Stimulated activated CD8-positive, alpha-beta memory T cell treated with anti-CD3 and anti-CD28 coated beads, Interleukin-4, amount 100 ng/mL, for 1 hour (primary cell): ENCODE data around the gene LCLAT1.

Source experiments
- DNase-seq, 2 donors: peaks; one replicate each; pipeline ENCODE4 v3.0.0-alpha.2; 2020; ENCODE audit warnings: low read depth in 2 of 2, low spot score in 1 of 2

Gene LCLAT1

DNA sequence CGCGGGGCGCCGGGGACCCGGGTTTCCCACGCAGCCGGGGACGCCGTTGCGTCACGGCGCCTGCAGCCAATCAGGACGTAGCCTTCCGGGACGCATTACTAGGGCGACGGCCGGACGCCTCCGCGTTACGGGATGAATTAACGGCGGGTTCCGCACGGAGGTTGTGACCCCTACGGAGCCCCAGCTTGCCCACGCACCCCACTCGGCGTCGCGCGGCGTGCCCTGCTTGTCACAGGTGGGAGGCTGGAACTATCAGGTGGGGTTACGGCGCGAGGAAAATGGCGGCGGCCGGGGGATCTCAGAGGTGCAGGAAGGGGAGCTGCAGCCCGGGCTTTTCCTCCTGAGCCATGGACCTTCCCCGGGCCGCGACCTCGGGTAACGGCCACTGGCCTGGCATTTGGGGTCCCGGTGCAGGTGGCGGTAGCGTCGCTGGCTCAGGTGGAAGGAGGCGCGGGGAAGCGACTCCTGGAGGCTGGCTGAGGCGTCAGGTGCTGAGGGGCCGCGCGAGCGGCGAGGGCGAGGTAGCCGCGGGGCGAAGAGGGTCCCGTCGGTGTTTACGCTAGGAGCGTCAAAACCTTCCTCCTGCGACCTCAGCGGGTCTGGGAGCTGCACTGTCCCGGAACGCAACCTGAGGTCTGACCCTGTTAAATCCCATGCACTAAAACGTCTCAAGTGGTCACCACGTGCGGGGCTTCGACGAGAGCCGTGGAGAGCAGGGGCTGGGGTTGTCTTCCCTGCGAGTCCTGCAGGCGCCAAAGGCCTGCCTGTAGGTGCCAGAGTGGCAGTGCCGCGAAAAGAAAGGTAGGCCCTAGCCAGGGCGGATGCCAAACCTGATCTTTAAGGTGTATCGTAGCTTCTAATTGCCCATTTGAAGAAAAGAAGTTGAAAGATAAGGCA, at the start of gene LCLAT1:
TSS of gene LCLAT1 (plus strand) at position 98 of the 897 bp plus-strand sequence. CDS start 78,345 bp downstream, outside the sequence.
- peak; percentile 62 to 68 for DNase-seq

DNA sequence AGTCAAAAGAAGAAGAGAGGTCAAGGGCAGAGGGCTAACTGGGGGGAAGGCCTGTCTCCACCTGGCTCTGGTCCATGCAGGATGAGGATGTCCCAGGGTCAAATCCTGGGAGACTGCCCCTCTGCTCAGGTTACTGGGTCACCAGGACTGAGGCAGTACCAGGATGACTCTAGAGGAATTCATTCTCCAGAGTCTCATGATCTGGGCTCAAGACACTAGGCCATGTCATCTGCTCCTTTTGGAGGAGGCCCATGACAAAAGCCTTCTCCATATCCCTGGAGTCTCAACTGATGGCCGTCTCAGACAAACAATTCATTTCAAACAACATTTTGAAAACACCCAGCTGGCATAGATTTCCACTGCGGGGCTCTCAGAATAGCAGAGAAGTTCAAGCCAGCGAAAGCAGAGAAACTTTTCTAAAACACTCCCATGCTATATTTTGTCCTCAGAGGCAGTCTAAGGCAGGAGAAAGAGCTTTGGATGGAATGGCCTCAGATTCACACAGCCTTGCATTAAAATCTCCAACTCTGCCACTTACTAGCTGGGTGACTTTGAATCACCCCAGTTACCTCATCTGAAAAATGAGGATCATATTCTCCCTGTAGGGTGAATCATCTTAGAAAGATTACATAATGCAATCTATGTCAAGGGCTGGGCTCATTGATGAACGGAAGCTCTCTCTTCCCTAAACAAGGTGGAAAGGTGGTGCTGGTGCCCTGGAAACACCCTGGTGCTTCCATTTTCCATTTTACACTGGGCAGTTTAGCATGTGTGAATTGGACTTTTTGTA, 48.8 kb upstream of the LCLAT1 start:
- no peak for DNase-seq

DNA sequence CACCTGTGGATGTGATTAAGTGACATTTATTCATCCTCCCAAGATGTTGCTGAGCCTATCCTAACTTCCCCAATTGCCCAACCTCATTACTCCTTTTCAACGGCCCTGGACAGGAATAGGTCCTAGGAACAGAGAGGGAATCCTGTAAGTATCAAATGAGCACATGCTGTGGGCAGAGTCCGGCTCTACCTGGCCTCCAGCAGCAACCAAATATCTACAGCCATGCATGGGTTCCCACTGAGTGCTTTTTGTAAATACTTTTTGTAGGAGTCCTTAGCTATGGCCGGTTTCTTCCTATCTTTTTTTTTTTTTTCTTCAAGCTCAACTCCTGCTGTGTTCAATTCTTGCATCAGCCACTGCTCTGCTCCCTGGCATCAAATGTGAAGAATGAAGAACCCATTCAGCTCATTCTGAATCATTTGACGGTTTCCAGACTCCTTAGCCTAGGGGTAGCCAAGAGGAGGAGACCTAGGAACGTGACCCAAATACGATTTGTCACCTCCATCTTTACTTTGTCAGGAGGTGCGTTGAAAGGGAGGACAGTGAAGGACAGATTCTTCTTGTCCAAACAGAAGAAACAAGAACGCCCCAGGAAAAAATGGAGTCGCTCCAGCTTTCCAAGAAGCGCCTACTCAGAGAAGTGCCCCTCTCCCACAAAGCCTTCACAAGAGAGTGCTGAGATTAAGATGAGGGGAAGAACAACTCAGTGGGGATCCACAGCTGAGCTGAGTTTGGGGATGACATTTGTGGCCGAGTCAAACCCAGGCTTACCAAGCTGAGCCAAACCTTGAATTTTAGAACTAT, 46.7 kb upstream of the LCLAT1 start:
- DNase-seq = no peak

DNA sequence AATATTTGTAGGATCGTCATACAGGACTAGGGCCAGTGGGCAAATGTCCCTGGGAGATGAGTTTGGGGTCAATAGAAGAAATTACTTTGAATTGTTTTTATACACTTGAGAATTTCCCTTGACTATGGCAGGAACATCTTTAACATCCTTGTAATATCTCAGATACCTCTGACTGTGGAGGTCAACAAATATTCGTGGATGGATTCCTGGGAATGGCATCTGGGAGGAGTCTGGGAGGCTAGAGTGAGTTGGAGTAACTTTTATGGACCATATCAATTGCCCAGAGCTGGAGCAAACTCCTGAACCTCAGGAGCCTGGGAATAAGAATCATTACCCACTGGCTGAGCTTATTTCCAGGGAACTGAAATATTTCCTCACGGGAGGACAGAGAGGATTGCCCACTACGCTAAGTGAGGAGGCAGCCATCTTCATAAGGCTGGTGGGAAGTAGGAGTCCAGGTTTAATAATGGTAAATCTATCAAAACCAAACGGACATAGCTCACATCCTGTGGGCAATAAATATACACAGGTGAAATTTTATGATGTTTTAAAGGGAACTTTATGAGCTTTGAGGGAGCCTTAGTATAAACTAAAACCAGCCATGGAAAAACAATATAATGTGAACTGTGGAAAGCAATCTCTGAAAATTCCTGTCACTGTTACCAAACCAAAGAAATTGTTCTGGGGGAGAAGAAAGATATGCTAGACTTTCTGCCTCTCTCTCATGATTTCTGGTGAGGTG, 44.4 kb upstream of the LCLAT1 start:
- no peak for DNase-seq

DNA sequence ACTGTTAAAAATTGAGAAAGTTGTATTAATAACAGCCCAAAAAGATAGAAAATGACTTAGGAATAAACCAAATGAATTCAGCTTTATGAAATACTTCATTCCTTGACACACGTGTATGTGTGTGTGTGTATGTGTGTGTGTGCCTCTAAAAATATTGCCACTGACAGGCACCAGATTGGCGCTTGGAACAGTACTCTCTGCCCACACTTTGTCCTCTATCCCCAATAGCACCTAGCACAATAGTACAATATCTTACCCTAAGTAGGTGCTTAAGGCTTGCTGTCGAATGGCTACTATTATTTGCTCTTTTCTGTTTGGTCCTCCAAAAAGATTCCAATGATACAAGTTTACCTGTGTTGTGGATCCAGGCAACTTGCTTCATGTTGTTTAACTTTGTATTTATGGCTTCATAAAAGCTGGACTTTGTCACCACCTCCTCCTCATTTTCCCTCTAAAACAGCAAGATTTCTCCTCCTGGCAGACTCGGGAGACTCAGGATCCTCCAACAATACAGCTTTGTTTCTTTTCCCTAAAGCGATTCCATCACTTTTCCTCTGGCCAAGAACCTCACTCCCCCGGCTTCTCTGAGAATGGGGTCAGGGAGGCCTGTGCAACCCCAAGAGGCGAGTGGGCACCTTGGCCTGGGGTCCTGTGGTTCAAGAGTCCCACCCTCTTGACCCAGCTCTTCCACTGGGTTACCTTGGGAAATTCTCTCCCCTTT, 43.3 kb upstream of the LCLAT1 start:
- no peak for DNase-seq

DNA sequence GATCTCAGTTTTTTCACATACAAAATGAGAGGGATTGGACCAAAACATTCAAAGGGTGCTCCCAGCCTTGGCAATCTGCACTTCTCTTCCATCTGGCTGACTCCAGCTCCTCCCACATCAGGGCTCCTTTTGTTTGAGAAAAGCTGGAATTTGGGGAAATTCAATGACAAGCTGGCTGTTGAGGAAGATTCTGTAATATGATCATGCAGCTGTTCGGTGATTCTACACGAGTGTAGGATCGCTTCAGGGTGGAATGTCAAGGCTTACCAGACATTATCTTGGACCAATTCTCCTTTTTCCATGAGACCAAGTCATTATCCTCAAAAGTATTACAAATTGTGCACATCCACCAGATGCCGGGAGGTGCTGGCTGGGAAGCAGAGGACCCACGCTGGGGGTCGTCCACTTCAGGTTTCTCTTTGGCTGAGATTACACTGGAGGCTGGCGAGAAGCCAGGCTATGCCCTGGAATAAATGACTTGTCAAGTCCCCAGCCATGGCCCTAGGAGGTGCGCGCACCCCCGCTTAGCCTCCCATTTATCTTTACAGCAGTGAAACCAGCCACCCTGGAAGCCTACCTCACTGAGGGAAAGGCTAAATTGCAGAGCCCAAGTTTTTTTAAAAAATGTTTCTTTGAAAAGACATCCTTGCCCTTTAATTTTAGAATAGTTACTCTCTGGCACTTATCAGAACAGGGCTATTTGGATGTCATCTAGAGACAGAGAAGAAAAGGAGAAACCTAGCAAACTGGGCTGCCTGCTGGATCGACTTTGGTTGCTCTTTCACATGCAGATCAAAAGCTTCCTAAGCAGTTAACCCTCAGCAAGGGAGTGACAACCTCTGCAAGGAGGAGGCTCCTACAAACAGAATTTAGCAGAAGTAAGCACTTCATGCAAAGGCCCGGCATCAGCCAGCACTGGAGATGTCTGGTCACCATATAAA, 42.5 kb upstream of the LCLAT1 start:
- DNase-seq = no peak

DNA sequence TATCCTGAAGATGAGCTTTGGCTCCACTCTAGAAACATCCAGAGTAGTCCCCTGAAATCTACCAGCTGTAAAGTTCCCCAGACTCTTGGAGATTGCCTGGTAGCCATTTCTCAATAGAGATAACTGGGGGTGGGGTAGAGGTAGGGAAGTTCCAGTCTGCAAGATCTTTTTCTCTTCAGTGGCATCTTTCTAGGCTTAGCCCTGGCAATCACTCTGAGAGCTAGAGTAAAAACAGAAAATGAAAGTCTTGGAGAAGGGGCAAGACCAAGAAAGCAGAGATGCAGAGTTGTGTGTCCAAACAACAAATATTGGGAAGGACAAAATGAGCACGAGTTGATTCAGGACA, 41.8 kb upstream of the LCLAT1 start:
- no peak for DNase-seq

DNA sequence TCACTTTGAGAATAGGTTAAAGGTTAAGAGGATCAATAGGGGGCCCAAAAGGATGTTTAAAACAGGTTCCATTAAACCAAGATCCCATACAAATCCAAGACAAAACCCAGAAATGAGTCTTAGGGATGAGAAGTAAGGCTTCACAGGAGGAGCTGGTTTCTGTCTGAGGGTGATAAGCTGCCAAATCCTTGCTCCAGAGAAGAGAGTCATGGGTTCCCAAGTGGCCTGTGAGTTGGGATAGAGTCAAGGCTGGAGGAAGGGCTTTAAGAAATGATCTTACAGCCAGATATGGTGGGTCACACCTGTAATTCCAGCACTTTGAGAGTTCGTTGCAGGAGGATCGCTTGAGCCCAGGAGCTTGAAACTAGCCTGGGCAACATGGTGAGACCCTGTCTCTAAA, 40.2 kb upstream of the LCLAT1 start:
- no peak for DNase-seq

DNA sequence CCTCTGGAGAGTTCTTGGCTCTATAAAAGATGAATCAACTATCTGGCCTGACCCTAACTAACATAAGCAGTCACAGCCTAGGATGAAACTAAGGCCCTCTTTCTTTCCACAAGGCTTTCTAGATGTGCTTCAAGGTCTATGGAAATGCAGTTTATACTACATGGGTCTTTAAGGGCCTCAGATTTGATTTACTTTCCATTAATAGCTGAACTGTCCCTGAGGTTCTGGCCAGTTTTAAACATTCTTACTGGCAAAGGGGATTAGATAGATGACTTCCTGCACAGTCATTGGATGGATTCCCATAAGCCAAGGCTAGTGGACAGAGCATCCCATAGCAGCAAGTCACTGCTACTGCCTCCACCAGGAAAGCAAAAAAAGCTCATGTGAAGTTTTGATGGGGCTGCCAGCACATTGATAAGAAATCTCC, 38.1 kb upstream of the LCLAT1 start:
- no peak for DNase-seq

DNA sequence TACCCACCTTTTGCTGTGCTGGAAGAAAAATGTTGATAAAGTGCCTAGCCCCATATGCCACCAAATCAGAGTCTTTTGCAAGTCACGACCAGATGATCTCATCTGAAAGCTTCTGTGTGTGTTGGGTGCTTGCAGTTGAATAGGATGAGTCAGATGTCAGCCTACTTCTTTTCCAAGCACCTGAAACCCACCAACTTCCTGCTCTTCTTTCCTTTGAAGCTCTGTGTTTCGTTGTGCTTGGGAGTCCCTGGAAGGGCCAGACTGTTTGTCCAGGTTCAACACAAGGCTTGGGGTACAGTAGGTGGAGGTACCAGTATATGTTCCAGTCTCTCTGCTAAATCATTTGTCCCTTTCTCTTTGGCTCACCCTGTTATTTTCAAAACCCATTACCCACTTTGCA, 36.8 kb upstream of the LCLAT1 start:
- DNase-seq = no peak

DNA sequence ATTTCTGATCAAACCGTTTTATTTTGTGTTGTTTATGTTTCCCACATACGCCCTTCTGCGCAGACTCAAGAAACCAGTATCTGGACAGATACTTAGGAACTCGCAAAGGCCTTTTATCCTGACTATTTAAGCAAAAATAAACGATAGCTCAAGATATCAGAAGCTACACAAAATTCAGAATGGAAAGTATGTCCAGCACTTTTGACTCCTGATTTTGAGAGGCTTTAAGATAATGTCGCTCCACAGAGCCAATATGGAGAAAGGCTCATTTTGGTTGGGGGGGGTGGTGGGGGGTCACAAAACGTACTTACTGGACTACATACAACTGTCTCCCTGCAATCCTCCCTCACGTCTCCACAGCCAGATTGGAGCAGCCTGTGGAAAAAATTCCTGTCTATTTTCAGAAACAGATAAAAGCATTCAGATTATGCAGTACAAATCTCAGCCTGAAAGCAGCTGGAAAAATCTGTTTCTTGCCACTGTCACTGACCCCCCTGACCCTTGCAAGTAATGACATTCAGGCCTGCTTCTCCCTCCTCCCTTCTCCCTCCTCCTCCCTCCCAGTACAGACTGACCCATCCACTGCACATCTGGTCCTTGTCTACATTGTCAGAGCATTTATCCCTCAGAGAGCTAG, 34.9 kb upstream of the LCLAT1 start:
- no peak for DNase-seq

DNA sequence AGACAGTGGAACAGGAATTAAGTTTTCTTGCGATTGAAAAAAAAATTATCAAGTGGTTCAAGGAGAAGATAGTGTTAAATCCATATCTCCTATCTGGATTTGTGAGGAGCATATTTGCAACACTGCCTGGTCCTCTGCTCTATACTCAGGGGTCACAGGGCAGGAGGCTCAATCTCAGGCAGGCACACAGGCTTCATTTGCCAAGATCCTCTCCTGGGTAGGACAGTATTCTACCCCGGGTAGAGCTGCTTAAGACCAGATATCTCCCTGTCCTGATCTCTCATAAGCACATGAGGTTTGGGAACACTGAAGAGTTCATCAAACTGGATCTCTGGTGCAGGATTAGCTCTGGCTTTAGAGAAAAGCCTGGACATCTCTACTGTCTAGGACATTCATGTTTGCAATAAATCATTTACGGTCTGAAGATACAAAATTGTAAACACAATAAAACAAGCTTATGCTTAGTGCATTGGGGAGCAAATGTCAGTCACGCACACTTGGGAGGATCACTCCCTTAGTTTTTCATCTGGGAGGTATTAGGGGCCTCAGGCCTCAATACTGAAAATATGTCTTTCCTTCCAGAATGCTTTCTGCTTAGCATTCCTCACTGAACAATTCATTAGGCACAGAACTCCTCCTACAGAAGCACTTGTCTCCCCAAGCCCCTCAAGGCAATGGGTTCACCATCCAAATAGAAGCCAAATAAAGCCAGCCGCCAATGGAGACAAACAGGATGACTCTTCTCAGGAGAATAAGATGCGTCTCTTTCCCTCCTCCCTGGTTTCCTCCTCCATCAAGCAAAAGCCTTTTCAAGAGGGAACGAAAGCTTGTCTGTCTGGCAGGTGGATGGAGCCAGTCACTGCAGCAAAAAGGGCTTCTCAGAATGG, 34.1 kb upstream of the LCLAT1 start:
- no peak for DNase-seq

DNA sequence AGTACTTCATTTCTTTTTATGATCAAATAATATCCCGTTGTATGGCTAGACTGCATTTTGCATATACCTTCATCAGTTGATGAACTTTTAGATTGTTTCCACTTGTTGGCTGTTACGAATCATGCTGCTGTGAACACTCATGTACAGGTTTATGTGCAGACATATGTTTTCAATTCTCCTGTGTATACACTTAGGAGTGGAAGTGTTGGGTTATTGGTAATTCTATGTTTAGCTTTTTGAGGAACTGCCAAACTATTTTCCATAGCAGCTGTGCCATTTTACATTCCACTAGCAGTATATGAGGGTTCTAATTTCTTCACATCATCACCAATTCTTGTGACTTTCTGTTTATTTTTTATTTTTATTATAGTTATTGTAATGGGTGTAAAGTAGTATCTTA, 32.1 kb upstream of the LCLAT1 start:
- DNase-seq = no peak

DNA sequence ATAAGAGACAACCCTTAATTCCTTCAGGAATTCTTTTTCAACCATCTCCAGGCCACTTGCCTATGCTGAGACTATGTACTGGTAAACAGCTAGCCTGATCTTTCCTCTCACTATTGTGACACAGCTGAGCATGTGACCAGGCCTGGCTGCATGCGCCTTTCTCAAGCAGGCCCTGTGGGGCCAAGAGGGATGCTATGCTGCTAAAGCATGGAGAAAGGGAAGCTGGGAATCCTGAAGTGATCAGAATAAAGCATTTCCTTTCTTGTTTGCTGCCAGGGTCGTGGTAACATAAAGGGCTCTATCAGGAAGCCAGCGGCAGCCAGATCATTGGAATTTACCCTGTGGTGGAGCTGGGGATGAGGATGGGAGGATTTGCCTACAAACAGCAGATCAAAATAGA, 29.8 kb upstream of the LCLAT1 start:
- no peak for DNase-seq

DNA sequence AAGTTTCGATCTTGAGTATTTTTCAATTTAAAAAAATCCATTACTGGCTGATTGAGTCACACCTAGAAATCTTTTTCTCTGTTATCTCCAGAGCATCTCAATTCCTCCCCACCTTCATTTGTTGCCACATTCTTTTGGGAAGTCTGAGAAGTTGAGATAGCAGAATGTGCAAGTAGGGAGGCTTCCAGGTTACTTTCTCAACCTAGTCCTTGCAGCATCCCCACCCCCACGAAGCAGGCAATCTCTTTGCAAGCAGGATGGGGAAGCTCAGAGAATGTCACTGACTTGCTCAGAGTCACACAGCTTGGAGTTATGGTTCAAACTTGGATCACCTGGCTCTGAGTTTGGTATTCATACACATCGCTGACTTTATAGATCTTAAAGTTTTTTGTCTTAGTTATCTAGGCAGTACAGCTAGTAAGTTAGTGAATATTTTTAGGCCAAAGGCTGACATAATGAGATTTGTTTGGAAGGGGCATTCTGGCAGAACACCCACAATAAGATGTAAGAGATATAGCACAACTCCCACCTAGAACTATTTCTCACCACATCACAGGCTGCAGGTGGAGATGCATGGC, 25.9 kb upstream of the LCLAT1 start:
- no peak for DNase-seq

DNA sequence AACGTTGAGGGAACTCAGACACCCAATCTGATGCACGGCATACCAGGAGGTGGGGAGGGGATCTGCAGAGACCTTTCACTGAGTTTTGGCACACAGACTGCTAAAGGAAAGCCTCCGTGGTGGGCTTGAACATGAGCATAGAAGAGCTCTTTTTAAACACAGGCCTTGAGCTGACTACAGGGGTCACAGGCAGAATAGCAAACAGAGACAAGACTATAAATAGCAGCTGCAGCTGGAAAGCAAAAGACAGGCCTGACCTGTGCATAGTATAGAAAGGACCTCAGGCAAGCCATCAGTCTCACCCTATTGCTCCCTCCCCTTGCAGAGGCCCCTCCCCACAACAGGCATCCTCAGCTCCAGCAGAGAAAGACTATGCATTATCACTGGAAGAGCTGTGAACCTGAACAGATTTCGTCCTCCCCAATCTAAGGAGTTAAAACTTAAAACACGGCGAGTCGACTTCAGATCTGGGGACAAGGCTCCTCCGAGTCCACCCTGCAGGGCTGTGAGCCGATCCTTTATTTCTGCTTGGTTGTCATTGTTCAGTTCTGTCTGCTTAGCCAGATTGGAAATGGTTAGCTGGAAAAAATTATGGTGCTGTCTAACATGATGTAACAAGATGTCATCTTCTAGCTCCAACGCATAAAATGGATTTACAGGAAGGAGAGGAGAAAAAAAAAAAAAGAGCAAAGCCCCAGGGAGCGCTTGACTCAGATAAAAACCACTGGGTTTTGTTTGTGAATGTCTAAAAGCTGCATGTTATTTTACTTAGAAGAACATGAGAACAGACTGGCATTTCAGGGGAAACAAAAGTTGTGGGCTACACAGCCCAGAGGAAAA, 25.2 kb upstream of the LCLAT1 start:
- DNase-seq = no peak
